A549 (cell line): ENCODE data around the gene USP3. TPM values are rescaled to one million over a fixed set of nuclear protein-coding genes. Genes with fewer than 3 reads are reported as not detected.
A peak's percentile ranks its signal among the peaks of the same experiment; 100 is the strongest.

Source experiments
- ATAC-seq, 2 experiments: fragments of 200-7000 bp in 1 of 2; fragments of >200 bp in 1 of 2; cut with Nextera tagmentation in 1 of 2; cut with Tn5 transposase in 1 of 2; 3 replicates each; pipeline versions ENCODE4 v1.8.0 to v1.9.1; 2018 to 2020; ENCODE audit warnings: mild to moderate bottlenecking in 1 of 2, moderate library complexity in 1 of 2
- CTCF ChIA-PET: fragments of 300-600 bp; sonication (Branson Sonifier 250); formaldehyde crosslinking; extraction: SDS; loops from one replicate; lab custom pipeline; 2021; ENCODE audit warnings: antibody characterized with exemption, inconsistent platforms; lab: Yijun Ruan, JAX
- POLR2A ChIA-PET: fragments of 350-600 bp; formaldehyde crosslinking; extraction: SDS; loops from one replicate; lab custom pipeline; 2021; ENCODE audit warnings: antibody characterized with exemption, inconsistent platforms; lab: Yijun Ruan, JAX
- DNase-seq, 2 experiments: peaks; one replicate each; pipeline versions ENCODE4 v3.0.0 to v3.0.0-alpha.2; 2011 to 2016; ENCODE audit warnings: low read depth in 1 of 2, low spot score in 1 of 2
- FAIRE-seq: peaks from 2 replicates; lab custom pipeline; 2011; peaks lifted over from hg19 to GRCh38; lab: Jason Lieb, UNC
- H3K27ac ChIP-seq, 2 experiments: fragments of >200 bp; sonication (Bioruptor Twin); formaldehyde crosslinking; 3 replicates each; pipeline ENCODE4 v1.5.1; 2016 to 2017
- H3K4me1 ChIP-seq: fragments of >200 bp; sonication (Bioruptor Twin); formaldehyde crosslinking; 3 replicates; pipeline ENCODE4 v1.6.1; 2016
- H3K4me2 ChIP-seq: fragments of >200 bp; sonication (Bioruptor Twin); formaldehyde crosslinking; 3 replicates; pipeline ENCODE4 v1.6.1; 2016
- H3K4me3 ChIP-seq: fragments of >200 bp; sonication (Bioruptor Twin); formaldehyde crosslinking; 3 replicates; pipeline ENCODE4 v1.5.1; 2016
- H3K9me3 ChIP-seq: fragments of >200 bp; sonication (Bioruptor Twin); formaldehyde crosslinking; 3 replicates; pipeline ENCODE4 v1.6.1; 2016
- CBX2 ChIP-seq: fragments of 200-600 bp; sonication (generic); IDR thresholded peaks from 2 replicates; pipeline ENCODE4 v1.6.1; 2016; ENCODE audit warnings: low read depth, mild to moderate bottlenecking, borderline replicate concordance
- EP300 ChIP-seq, 2 experiments: fragments of >200 bp; sonication (Bioruptor Twin); formaldehyde crosslinking; IDR thresholded peaks; 2 replicates in 1 of 2; 3 replicates in 1 of 2; pipeline ENCODE4 v1.6.1; 2016 to 2017
- ESRRA ChIP-seq: fragments of 150-350 bp; IDR thresholded peaks from 2 replicates; pipeline ENCODE4 v1.6.1; 2014; ENCODE audit warnings: mild to moderate bottlenecking, low read length, borderline replicate concordance
- FOSL2 ChIP-seq, 2 experiments: fragments of 450-650 bp in 1 of 2; fragments of >200 bp in 1 of 2; sonication (Bioruptor Twin) in 1 of 2; formaldehyde crosslinking; IDR thresholded peaks; 2 replicates each; pipeline versions ENCODE4 v1.5.0 to v1.6.1; 2016 to 2020; ENCODE audit warnings: mild to moderate bottlenecking in 1 of 2, moderate library complexity in 1 of 2
- HOXA7 ChIP-seq: fragments of 250-450 bp; sonication (Bioruptor Pico); IDR thresholded peaks from 2 replicates; pipeline ENCODE4 v1.5.0; 2020; ENCODE audit warnings: mild to moderate bottlenecking, moderate library complexity
- HOXB5 ChIP-seq: fragments of 250-450 bp; sonication (Bioruptor Pico); IDR thresholded peaks from 2 replicates; pipeline ENCODE4 v1.5.0; 2020; ENCODE audit warnings: mild to moderate bottlenecking, moderate library complexity
- JUN ChIP-seq, 2 experiments: fragments of >200 bp; sonication (Bioruptor Twin); formaldehyde crosslinking; IDR thresholded peaks; 2 replicates in 1 of 2; 3 replicates in 1 of 2; pipeline ENCODE4 v1.6.1; 2016 to 2017
- MAZ ChIP-seq: fragments of 150-350 bp; IDR thresholded peaks from 2 replicates; pipeline ENCODE4 v1.6.1; 2014; ENCODE audit warnings: antibody characterized with exemption, low read depth, low read length, borderline replicate concordance
- POLR2A ChIP-seq: IDR thresholded peaks from 2 replicates; pipeline ENCODE4 v1.6.1; 2012; ENCODE audit warnings: mild to moderate bottlenecking, low read length
- RAD21 ChIP-seq, 2 experiments: fragments of >200 bp in 1 of 2; sonication (Bioruptor Twin) in 1 of 2; formaldehyde crosslinking in 1 of 2; IDR thresholded peaks in 1 of 2; conservative IDR thresholded peaks in 1 of 2; 2 replicates in 1 of 2; 3 replicates in 1 of 2; pipeline ENCODE4 v1.6.1; 2012 to 2018; ENCODE audit warnings: inconsistent platforms in 1 of 2
- SMC3 ChIP-seq: fragments of >200 bp; sonication (Bioruptor Twin); formaldehyde crosslinking; IDR thresholded peaks from 3 replicates; pipeline ENCODE4 v1.6.1; 2018; ENCODE audit warnings: inconsistent platforms
- TP53 ChIP-seq: fragments of 250-450 bp; sonication (Bioruptor Pico); IDR thresholded peaks from 2 replicates; pipeline ENCODE4 v1.5.0; 2021; ENCODE audit warnings: mild to moderate bottlenecking, moderate library complexity
- WGBS: methylation state at CpG from one replicate; pipeline ENCODE4 v1.1.6; 2017; ENCODE audit errors: missing lambda C conversion rate; 5-methylcytosine and 5-hydroxymethylcytosine counted together
- polyA plus RNA-seq, 4 experiments: library from polyadenylated mRNA; depleted of rRNA in 3 of 4; stranded (reverse); fragments of >200 nt; fragmentation: RNase III in 1 of 4; extraction: RNeasy Plus Mini Kit Qiagen cat#74134 plus additional on column Dnase treatment in 1 of 4; gene quantifications; 2 replicates in 3 of 4; 3 replicates in 1 of 4; pipeline ENCODE4 v1.2.3, GENCODE V29; 2011 to 2017
- TF ChIP-seq, protein P1 (sequence below): fragments of 200-600 bp; sonication (generic); IDR thresholded peaks from 2 replicates; pipeline ENCODE4 v1.6.1; 2016; ENCODE audit warnings: antibody characterized with exemption, mild to moderate bottlenecking, moderate library complexity
- TF ChIP-seq, protein P2 (sequence below): fragments of 250-450 bp; sonication (Bioruptor Pico); IDR thresholded peaks from 2 replicates; pipeline ENCODE4 v1.5.0; 2021; ENCODE audit warnings: mild to moderate bottlenecking, moderate library complexity, borderline replicate concordance
- TF ChIP-seq, protein P3 (sequence below): fragments of 150-350 bp; IDR thresholded peaks from 2 replicates; pipeline ENCODE4 v1.6.1; 2014; ENCODE audit warnings: low read depth, mild to moderate bottlenecking, low read length
- TF ChIP-seq, protein P4 (sequence below): IDR thresholded peaks from 2 replicates; pipeline ENCODE4 v1.6.1; 2012; ENCODE audit warnings: low read depth, borderline replicate concordance

USP3 gene
- polyA plus RNA-seq, 2 of the 4 experiments (the other 2 are of a cell fraction): 41.8 to 99.1 TPM

DNA sequence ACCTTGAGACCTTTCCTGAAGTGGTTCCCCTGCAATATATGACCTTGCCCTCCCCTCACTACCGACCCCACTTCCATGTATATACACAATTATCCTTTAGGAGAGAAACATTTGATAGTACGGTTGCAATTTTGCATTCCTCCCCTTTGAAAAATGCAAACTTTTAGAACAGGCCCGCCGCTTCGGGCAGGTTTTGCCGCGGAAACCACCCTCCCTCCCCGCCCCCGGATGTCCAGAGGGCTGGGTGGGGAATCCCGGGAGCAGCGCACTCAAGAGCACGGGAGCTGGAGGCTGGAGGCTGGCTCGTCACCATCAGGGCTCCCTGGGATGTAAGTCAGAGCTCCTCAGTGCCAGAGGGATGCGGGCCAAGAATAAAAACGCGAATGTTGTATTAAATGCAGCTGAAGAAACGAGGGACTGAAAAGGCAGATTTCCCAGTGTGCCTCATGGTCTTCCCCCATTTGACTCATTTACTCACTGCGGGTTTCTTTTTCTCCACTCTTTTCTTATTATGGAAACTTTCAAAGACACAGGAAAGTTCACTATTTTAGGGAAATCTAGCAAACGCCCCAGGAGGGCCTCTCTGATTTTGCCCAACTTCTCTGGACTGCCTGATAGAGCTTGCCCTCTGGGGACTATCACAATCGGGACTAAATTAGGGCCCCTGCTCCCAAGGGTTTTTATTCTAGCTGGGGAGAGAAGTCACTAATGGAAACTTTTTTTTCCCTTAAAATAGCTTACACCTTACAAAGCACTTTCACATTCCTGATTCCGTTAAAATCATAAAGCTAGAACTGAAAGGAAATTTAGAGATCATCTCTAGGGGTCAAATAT lies 2.9 kb upstream of the USP3 start:
- H3K4me2 ChIP-seq: peak overlapping the region; percentile 93
- peak overlapping the region; percentile 28 for H3K4me3 ChIP-seq
- FAIRE-seq: no peak
- peaks cover 61% of the 10 kb centered on the region for H3K4me1 ChIP-seq
- CTCF ChIA-PET: interaction anchor here (0.6 to 8.7 kb wide), 9 partner anchors 9 to 98 kb away, joined by 3 to 161 read pairs (median 7); no protein-coding TSS in a partner anchor
- 2% methylated on average over 19 of the region's 21 CpGs for WGBS
- POLR2A ChIA-PET: interaction anchor here (1.0 to 6.2 kb wide), 10 partner anchors 9 to 99 kb away, joined by 3 to 49 read pairs (median 6); no protein-coding TSS in a partner anchor
- no peak for TF ChIP-seq CBX2
- TF ChIP-seq ESRRA: no peak
- peak in 1 of 2 experiments; percentile 65; a peak in 2 of 5 replicates for TF ChIP-seq JUN (IDR thresholded peaks at IDR 0.05)
- TF ChIP-seq HOXA7 (CRISPR knock-in tag): peak; percentile 6; the same call in 1 of the 2 replicates
- peak; percentile 48; the same call in 1 of the 2 replicates for TF ChIP-seq HOXB5
- TF ChIP-seq, protein P1, sequence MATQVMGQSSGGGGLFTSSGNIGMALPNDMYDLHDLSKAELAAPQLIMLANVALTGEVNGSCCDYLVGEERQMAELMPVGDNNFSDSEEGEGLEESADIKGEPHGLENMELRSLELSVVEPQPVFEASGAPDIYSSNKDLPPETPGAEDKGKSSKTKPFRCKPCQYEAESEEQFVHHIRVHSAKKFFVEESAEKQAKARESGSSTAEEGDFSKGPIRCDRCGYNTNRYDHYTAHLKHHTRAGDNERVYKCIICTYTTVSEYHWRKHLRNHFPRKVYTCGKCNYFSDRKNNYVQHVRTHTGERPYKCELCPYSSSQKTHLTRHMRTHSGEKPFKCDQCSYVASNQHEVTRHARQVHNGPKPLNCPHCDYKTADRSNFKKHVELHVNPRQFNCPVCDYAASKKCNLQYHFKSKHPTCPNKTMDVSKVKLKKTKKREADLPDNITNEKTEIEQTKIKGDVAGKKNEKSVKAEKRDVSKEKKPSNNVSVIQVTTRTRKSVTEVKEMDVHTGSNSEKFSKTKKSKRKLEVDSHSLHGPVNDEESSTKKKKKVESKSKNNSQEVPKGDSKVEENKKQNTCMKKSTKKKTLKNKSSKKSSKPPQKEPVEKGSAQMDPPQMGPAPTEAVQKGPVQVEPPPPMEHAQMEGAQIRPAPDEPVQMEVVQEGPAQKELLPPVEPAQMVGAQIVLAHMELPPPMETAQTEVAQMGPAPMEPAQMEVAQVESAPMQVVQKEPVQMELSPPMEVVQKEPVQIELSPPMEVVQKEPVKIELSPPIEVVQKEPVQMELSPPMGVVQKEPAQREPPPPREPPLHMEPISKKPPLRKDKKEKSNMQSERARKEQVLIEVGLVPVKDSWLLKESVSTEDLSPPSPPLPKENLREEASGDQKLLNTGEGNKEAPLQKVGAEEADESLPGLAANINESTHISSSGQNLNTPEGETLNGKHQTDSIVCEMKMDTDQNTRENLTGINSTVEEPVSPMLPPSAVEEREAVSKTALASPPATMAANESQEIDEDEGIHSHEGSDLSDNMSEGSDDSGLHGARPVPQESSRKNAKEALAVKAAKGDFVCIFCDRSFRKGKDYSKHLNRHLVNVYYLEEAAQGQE: no peak
- peak; percentile 31; the same call in 1 of the 2 replicates for TF ChIP-seq POLR2A
- peak; percentile 61; the same call in 1 of the 2 replicates for TF ChIP-seq MAZ
- TF ChIP-seq SMC3: peak; percentile 3; the same call in 2 of the 3 replicates
- TF ChIP-seq RAD21 (conservative IDR thresholded peaks at IDR 0.05 in 1 of 2, IDR thresholded peaks at IDR 0.05 in 1 of 2): 0 out of 5 replicates have a peak, but pooled peaks of 1 of the 2 experiments have one; percentile 2
- TF ChIP-seq, protein P2, sequence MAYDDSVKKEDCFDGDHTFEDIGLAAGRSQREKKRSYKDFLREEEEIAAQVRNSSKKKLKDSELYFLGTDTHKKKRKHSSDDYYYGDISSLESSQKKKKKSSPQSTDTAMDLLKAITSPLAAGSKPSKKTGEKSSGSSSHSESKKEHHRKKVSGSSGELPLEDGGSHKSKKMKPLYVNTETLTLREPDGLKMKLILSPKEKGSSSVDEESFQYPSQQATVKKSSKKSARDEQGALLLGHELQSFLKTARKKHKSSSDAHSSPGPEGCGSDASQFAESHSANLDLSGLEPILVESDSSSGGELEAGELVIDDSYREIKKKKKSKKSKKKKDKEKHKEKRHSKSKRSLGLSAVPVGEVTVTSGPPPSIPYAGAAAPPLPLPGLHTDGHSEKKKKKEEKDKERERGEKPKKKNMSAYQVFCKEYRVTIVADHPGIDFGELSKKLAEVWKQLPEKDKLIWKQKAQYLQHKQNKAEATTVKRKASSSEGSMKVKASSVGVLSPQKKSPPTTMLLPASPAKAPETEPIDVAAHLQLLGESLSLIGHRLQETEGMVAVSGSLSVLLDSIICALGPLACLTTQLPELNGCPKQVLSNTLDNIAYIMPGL: no peak
- no peak for TF ChIP-seq FOSL2 (IDR thresholded peaks at IDR 0.05)
- TF ChIP-seq FOSL2 (CRISPR knock-in tag; IDR thresholded peaks at IDR 0.05): peak; percentile 57
- TF ChIP-seq, protein P3, sequence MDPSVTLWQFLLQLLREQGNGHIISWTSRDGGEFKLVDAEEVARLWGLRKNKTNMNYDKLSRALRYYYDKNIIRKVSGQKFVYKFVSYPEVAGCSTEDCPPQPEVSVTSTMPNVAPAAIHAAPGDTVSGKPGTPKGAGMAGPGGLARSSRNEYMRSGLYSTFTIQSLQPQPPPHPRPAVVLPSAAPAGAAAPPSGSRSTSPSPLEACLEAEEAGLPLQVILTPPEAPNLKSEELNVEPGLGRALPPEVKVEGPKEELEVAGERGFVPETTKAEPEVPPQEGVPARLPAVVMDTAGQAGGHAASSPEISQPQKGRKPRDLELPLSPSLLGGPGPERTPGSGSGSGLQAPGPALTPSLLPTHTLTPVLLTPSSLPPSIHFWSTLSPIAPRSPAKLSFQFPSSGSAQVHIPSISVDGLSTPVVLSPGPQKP: no peak
- TF ChIP-seq, protein P4, sequence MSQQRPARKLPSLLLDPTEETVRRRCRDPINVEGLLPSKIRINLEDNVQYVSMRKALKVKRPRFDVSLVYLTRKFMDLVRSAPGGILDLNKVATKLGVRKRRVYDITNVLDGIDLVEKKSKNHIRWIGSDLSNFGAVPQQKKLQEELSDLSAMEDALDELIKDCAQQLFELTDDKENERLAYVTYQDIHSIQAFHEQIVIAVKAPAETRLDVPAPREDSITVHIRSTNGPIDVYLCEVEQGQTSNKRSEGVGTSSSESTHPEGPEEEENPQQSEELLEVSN: peak; percentile 78
- TF ChIP-seq EP300 (IDR thresholded peaks at IDR 0.05): 0 out of 5 replicates have a peak, but pooled peaks of 1 of the 2 experiments have one; percentile 10
- no peak for TF ChIP-seq TP53 (CRISPR knock-in tag)
- ATAC-seq: peak; percentile 26 to 32; a peak in 5 of 6 replicates
- 0 out of 3 replicates have a peak, but pooled peaks cover 5% of the 10 kb centered on the region for H3K9me3 ChIP-seq
- peak overlapping the region; percentile 99 for H3K27ac ChIP-seq
- DNase-seq: peak; percentile 88 to 91
